Sigmoid colon (tissue), 7 donors: ENCODE data around the gene TKTL1. TPM values are rescaled to one million over a fixed set of nuclear protein-coding genes. Genes with fewer than 3 reads are reported as not detected.

ENCODE experiments used
- DNase-seq: peaks from one replicate; pipeline ENCODE4 v3.0.0-alpha.2; 2019
- H3K27ac ChIP-seq, 4 donors: fragments of 200-600 bp; sonication (generic); one replicate each; pipeline ENCODE4 v1.5.1; 2016 to 2019; ENCODE audit warnings: mild to moderate bottlenecking in 1 of 4
- H3K27me3 ChIP-seq, 3 donors: fragments of 200-600 bp; sonication (generic); one replicate each; pipeline ENCODE4 v1.5.1; 2019; ENCODE audit warnings: mild to moderate bottlenecking in 1 of 3
- H3K36me3 ChIP-seq, 4 donors: fragments of 200-600 bp; sonication (generic); one replicate each; pipeline ENCODE4 v1.5.1; 2016 to 2019
- H3K4me1 ChIP-seq, 4 donors: fragments of 200-600 bp; sonication (generic); one replicate each; pipeline ENCODE4 v1.5.1; 2017 to 2019
- H3K4me3 ChIP-seq, 4 donors: fragments of 200-600 bp; sonication (generic); one replicate each; pipeline ENCODE4 v1.5.1; 2017 to 2019; ENCODE audit warnings: mild to moderate bottlenecking in 2 of 4, moderate library complexity in 1 of 4
- H3K9me3 ChIP-seq, 4 donors: fragments of 200-600 bp in 3 of 4; sonication (generic) in 3 of 4; one replicate each; pipeline versions ENCODE4 v1.5.1 to v1.6.1; 2013 to 2019
- CTCF ChIP-seq, 4 experiments: fragments of 450-650 bp in 3 of 4; fragments of 200-600 bp in 1 of 4; IDR thresholded peaks; one replicate each; pipeline ENCODE4 v1.5.1; 2016 to 2019; ENCODE audit warnings: antibody characterized with exemption in 4 of 4, mild to moderate bottlenecking in 3 of 4, moderate library complexity in 2 of 4
- EP300 ChIP-seq, 4 donors: sonication (generic); formaldehyde crosslinking; IDR thresholded peaks; one replicate each; pipeline ENCODE4 v1.6.1; 2017; ENCODE audit warnings: antibody characterized with exemption in 4 of 4
- POLR2A ChIP-seq, 2 donors: fragments of 450-650 bp; IDR thresholded peaks; one replicate each; pipeline ENCODE4 v1.6.1; 2016; ENCODE audit warnings: antibody characterized with exemption in 2 of 2, mild to moderate bottlenecking in 2 of 2, moderate library complexity in 2 of 2
- POLR2AphosphoS5 ChIP-seq, 4 donors: sonication (generic); formaldehyde crosslinking; IDR thresholded peaks; one replicate each; pipeline ENCODE4 v1.6.1; 2017; ENCODE audit warnings: antibody characterized with exemption in 4 of 4
- WGBS, 2 donors: extraction: QIAGEN DNeasy Blood & Tissue Kit; methylation state at CpG; one replicate each; pipeline ENCODE4 v1.1.7; 2013; 5-methylcytosine and 5-hydroxymethylcytosine counted together
- intact Hi-C: fragments of 100-400 bp; cut with DNase I; formaldehyde crosslinking; loops from one replicate; pipeline ENCODE4 v1.15.1; 2023
- polyA plus RNA-seq, 3 donors: library from polyadenylated mRNA; stranded (reverse); fragments of 200-250 nt; gene quantifications; one replicate each; pipeline ENCODE4 v1.2.3, GENCODE V29; 2013
- total RNA-seq, 4 donors: library from RNA; depleted of rRNA; stranded (reverse); fragments of >200 nt; gene quantifications; one replicate each; pipeline ENCODE4 v1.1.0, GENCODE V29; 2016
- donor health status: healthy with polysubstance abuse.
- donor health status: Bipolar disorder and iron deficiency.
- donor health status: healthy.

TKTL1 gene
- total and polyA plus RNA-seq, 7 donors: under 0.01 to 0.31 TPM; not detected in 5

- Histone ChIP-seq H3K9me3 (no peaks in the 10 kb centered on the region), H3K27ac (no peak overlapping the region), H3K27me3 (no peaks in the 10 kb centered on the region), H3K4me3 (no peak overlapping the region), H3K36me3 (no peaks in the 10 kb centered on the region), H3K4me1 (no peaks in the 10 kb centered on the region)
- TF ChIP-seq EP300 (IDR thresholded peaks at IDR 0.05) (no peak), CTCF (IDR thresholded peaks at IDR 0.05) (no peak), POLR2AphosphoS5 (IDR thresholded peaks at IDR 0.05) (no peak), POLR2A (IDR thresholded peaks at IDR 0.05) (no peak)
- no peak for DNase-seq
- intact Hi-C loops: no loop called here
- 72 to 82% methylated on average over 8 of the region's 8 CpGs for WGBS, 2 donors
Measured at GRCh38 chrX:154303476-154303875, 7.9 kb downstream of the TKTL1 start.

GRCh38 chrX:154304846-154305245, 9.3 kb downstream of the TKTL1 start:
- Histone ChIP-seq H3K27ac (no peak overlapping the region), H3K4me3 (no peak overlapping the region), H3K27me3 (no peaks in the 10 kb centered on the region), H3K9me3 (no peaks in the 10 kb centered on the region), H3K36me3 (no peaks in the 10 kb centered on the region), H3K4me1 (no peaks in the 10 kb centered on the region)
- intact Hi-C loops: no loop called here
- TF ChIP-seq EP300 (IDR thresholded peaks at IDR 0.05) (no peak), POLR2A (IDR thresholded peaks at IDR 0.05) (no peak), CTCF (IDR thresholded peaks at IDR 0.05) (no peak), POLR2AphosphoS5 (IDR thresholded peaks at IDR 0.05) (no peak)
- DNase-seq: no peak
- 88 to 91% methylated on average over 10 of the region's 10 CpGs for WGBS, 2 donors

GRCh38 chrX:154305541-154306205, 10.1 kb downstream of the TKTL1 start:
- 75 to 90% methylated on average over 11 of the region's 11 CpGs for WGBS, 2 donors
- no peak overlapping the region for H3K27ac ChIP-seq
- no peak for DNase-seq
- no peaks in the 10 kb centered on the region for H3K9me3 ChIP-seq
- intact Hi-C loops: no loop called here
- TF ChIP-seq CTCF (IDR thresholded peaks at IDR 0.05): no peak
- no peak for TF ChIP-seq POLR2A (IDR thresholded peaks at IDR 0.05)
- no peak for TF ChIP-seq EP300 (IDR thresholded peaks at IDR 0.05)
- no peak for TF ChIP-seq POLR2AphosphoS5 (IDR thresholded peaks at IDR 0.05)
- H3K27me3 ChIP-seq: no peaks in the 10 kb centered on the region
- no peak overlapping the region for H3K4me3 ChIP-seq
- no peaks in the 10 kb centered on the region for H3K36me3 ChIP-seq
- H3K4me1 ChIP-seq: no peaks in the 10 kb centered on the region

GRCh38 chrX:154307202-154307601, 11.6 kb downstream of the TKTL1 start:
- Histone ChIP-seq H3K36me3 (no peaks in the 10 kb centered on the region), H3K4me1 (no peaks in the 10 kb centered on the region), H3K27me3 (no peaks in the 10 kb centered on the region), H3K27ac (no peak overlapping the region), H3K4me3 (no peak overlapping the region), H3K9me3 (no peaks in the 10 kb centered on the region)
- DNase-seq: no peak
- TF ChIP-seq CTCF (IDR thresholded peaks at IDR 0.05): no peak
- no peak for TF ChIP-seq EP300 (IDR thresholded peaks at IDR 0.05)
- no peak for TF ChIP-seq POLR2AphosphoS5 (IDR thresholded peaks at IDR 0.05)
- no peak for TF ChIP-seq POLR2A (IDR thresholded peaks at IDR 0.05)
- WGBS, 2 donors: 86 to 89% methylated on average over 6 of the region's 6 CpGs
- intact Hi-C loops: no loop called here
